H1 (cell line): Measurements from ENCODE around the gene MGME1. TPM values are rescaled to one million over a fixed set of nuclear protein-coding genes. Genes with fewer than 3 reads are reported as not detected.

Source experiments
- CTCF ChIA-PET: fragments of 300-600 bp; sonication (Branson Sonifier 250); formaldehyde crosslinking; loops from one replicate; lab custom pipeline; 2021; ENCODE audit not compliant: partially characterized antibody; lab: Charles Lee
- POLR2A ChIA-PET: fragments of 300-600 bp; sonication (Branson Sonifier 250); formaldehyde crosslinking; loops from one replicate; lab custom pipeline; 2021; ENCODE audit warnings: inconsistent platforms; ENCODE audit not compliant: partially characterized antibody; lab: Charles Lee
- DNase-seq, 2 experiments: peaks; one replicate each; pipeline versions ENCODE4 v3.0.0 to v3.0.0-alpha.2; 2010 to 2022; ENCODE audit warnings: low spot score in 2 of 2, low read depth in 1 of 2, mixed read lengths in 1 of 2
- FAIRE-seq: peaks from 2 replicates; lab custom pipeline; 2011; peaks lifted over from hg19 to GRCh38; lab: Jason Lieb, UNC
- H2AFZ ChIP-seq: 2 replicates; pipeline ENCODE4 v1.8.1; 2012; ENCODE audit warnings: low read length, inconsistent platforms
- H2AK5ac ChIP-seq: 2 replicates; pipeline ENCODE4 v1.6.1; 2013; ENCODE audit warnings: low read depth, low read length
- H2BK120ac ChIP-seq: replicated peaks from 2 replicates; pipeline ENCODE3; 2013; ENCODE audit warnings: low read depth, low read length, inconsistent platforms
- H2BK12ac ChIP-seq: 2 replicates; pipeline ENCODE4 v1.6.1; 2013; ENCODE audit warnings: low read depth, low read length
- H2BK15ac ChIP-seq: 2 replicates; pipeline ENCODE4 v1.6.1; 2013; ENCODE audit warnings: low read length
- H2BK20ac ChIP-seq: 2 replicates; pipeline ENCODE4 v1.6.1; 2013; ENCODE audit warnings: low read length
- H2BK5ac ChIP-seq: 2 replicates; pipeline ENCODE4 v1.6.1; 2013; ENCODE audit warnings: low read depth, low read length
- H3K14ac ChIP-seq: 2 replicates; pipeline ENCODE4 v1.6.1; 2013; ENCODE audit warnings: inconsistent platforms; ENCODE audit not compliant: insufficient read length
- H3K18ac ChIP-seq: 2 replicates; pipeline ENCODE4 v1.6.1; 2013; ENCODE audit warnings: low read length; ENCODE audit errors: extremely low read depth
- H3K23ac ChIP-seq: 2 replicates; pipeline ENCODE4 v1.6.1; 2013; ENCODE audit warnings: inconsistent platforms; ENCODE audit not compliant: insufficient read length
- H3K23me2 ChIP-seq: 2 replicates; pipeline ENCODE4 v1.6.1; 2013; ENCODE audit warnings: low read depth, low read length
- H3K27ac ChIP-seq: 2 replicates; pipeline ENCODE4 v1.6.1; 2011; ENCODE audit warnings: low read depth, low read length, inconsistent platforms
- H3K27me3 ChIP-seq, 4 experiments: replicated peaks in 1 of 4; 1 replicate in 1 of 4; 2 replicates in 3 of 4; pipeline versions ENCODE4 v1.6.1 to v1.8.1; 2011 to 2013; ENCODE audit warnings: low read length in 3 of 4, mild to moderate bottlenecking in 3 of 4, inconsistent platforms in 2 of 4, mixed read lengths in 2 of 4, moderate library complexity in 1 of 4; ENCODE audit not compliant: control insufficient read depth in 3 of 4, insufficient read depth in 3 of 4; ENCODE audit errors: extremely low read depth in 1 of 4
- H3K36me3 ChIP-seq, 4 experiments: 2 replicates each; pipeline versions ENCODE4 v1.6.1 to v1.8.1; 2011 to 2013; ENCODE audit warnings: mild to moderate bottlenecking in 4 of 4, low read length in 3 of 4, moderate library complexity in 2 of 4, control low read depth in 1 of 4, inconsistent platforms in 1 of 4; ENCODE audit not compliant: insufficient read depth in 4 of 4, control insufficient read depth in 2 of 4
- H3K4ac ChIP-seq: replicated peaks from 2 replicates; pipeline ENCODE3; 2013; ENCODE audit warnings: low read length, low read depth, mixed read lengths, inconsistent platforms; ENCODE audit not compliant: insufficient read length
- H3K4me1 ChIP-seq, 4 experiments: replicated peaks in 1 of 4; 1 replicate in 1 of 4; 2 replicates in 3 of 4; pipeline versions ENCODE4 v1.6.1 to v1.8.1; 2011 to 2013; ENCODE audit warnings: low read length in 3 of 4, inconsistent platforms in 2 of 4, mixed read lengths in 1 of 4; ENCODE audit not compliant: insufficient read depth in 4 of 4, control insufficient read depth in 3 of 4
- H3K4me2 ChIP-seq, 2 experiments: 2 replicates each; pipeline versions ENCODE4 v1.6.1 to v1.8.1; 2011 to 2013; ENCODE audit warnings: low read depth in 2 of 2, low read length in 2 of 2, control low read depth in 1 of 2, inconsistent platforms in 1 of 2, mild to moderate bottlenecking in 1 of 2; ENCODE audit not compliant: insufficient read depth in 1 of 2
- H3K4me3 ChIP-seq, 4 experiments: fragments of 200-600, 300-600 bp in 1 of 4; sonication (generic), shearing (Covaris generic), sonication (Bioruptor Twin) in 1 of 4; 2 replicates each; pipeline versions ENCODE4 v1.5.1 to v1.8.1; 2011 to 2016; ENCODE audit warnings: low read length in 4 of 4, low read depth in 3 of 4, control low read depth in 2 of 4, inconsistent platforms in 2 of 4, mild to moderate bottlenecking in 2 of 4, mixed read lengths in 1 of 4, moderate library complexity in 1 of 4; ENCODE audit not compliant: insufficient read depth in 2 of 4; ENCODE audit errors: extremely low read depth in 1 of 4
- H3K56ac ChIP-seq: replicated peaks from 2 replicates; pipeline ENCODE3; 2013; ENCODE audit warnings: low read depth, mild to moderate bottlenecking, mixed read lengths, low read length, inconsistent platforms; ENCODE audit not compliant: insufficient read length
- H3K79me1 ChIP-seq: 2 replicates; pipeline ENCODE4 v1.6.1; 2013; ENCODE audit warnings: low read depth, low read length, control low read depth
- H3K79me2 ChIP-seq, 2 experiments: 2 replicates each; pipeline versions ENCODE4 v1.6.1 to v1.8.1; 2012 to 2013; ENCODE audit warnings: low read length in 2 of 2, mild to moderate bottlenecking in 2 of 2, inconsistent platforms in 1 of 2; ENCODE audit not compliant: insufficient read depth in 2 of 2, control insufficient read depth in 1 of 2
- H3K9ac ChIP-seq, 4 experiments: replicated peaks in 1 of 4; 1 replicate in 1 of 4; 2 replicates in 3 of 4; pipeline versions ENCODE4 v1.6.1 to v1.8.1; 2011 to 2013; ENCODE audit warnings: low read depth in 3 of 4, low read length in 3 of 4, control low read depth in 2 of 4, mild to moderate bottlenecking in 2 of 4, moderate library complexity in 2 of 4, inconsistent platforms in 1 of 4; ENCODE audit errors: extremely low read depth in 1 of 4
- H3K9me3 ChIP-seq, 2 experiments: 2 replicates each; pipeline versions ENCODE4 v1.6.1 to v1.8.1; 2012 to 2013; ENCODE audit warnings: mild to moderate bottlenecking in 2 of 2, moderate library complexity in 2 of 2, control low read depth in 1 of 2, inconsistent platforms in 1 of 2, low read depth in 1 of 2, low read length in 1 of 2, mixed read lengths in 1 of 2; ENCODE audit not compliant: insufficient read depth in 2 of 2
- H4K20me1 ChIP-seq, 2 experiments: replicated peaks in 1 of 2; 2 replicates each; pipeline versions ENCODE3 to v1.8.1; 2011 to 2013; ENCODE audit warnings: inconsistent platforms in 2 of 2, low read length in 2 of 2, mild to moderate bottlenecking in 1 of 2; ENCODE audit not compliant: insufficient read depth in 2 of 2, control insufficient read depth in 1 of 2
- H4K5ac ChIP-seq: 2 replicates; pipeline ENCODE4 v1.6.1; 2013; ENCODE audit warnings: low read length, low read depth, mixed read lengths, inconsistent platforms; ENCODE audit not compliant: insufficient read length
- H4K8ac ChIP-seq: 2 replicates; pipeline ENCODE4 v1.8.0; 2013; ENCODE audit warnings: mild to moderate bottlenecking, moderate library complexity, low read length, inconsistent platforms; ENCODE audit not compliant: insufficient read depth; ENCODE audit errors: extremely low read depth
- H4K91ac ChIP-seq: replicated peaks from 2 replicates; pipeline ENCODE3; 2013; ENCODE audit warnings: low read length, mixed read lengths, inconsistent platforms; ENCODE audit not compliant: insufficient read length
- BCL11A ChIP-seq, 2 experiments: IDR thresholded peaks; one replicate each; pipeline ENCODE4 v1.6.1; 2011; ENCODE audit warnings: low read depth in 2 of 2, low read length in 2 of 2, mild to moderate bottlenecking in 2 of 2
- CHD1 ChIP-seq: IDR thresholded peaks from 2 replicates; pipeline ENCODE4 v1.6.1; 2012; ENCODE audit warnings: low read depth, low read length, improper control_type of control experiment
- CREB1 ChIP-seq: IDR thresholded peaks from 2 replicates; pipeline ENCODE4 v1.6.1; 2012; ENCODE audit warnings: inconsistent platforms
- MAFK ChIP-seq: IDR thresholded peaks from 2 replicates; pipeline ENCODE4 v1.6.1; 2012; ENCODE audit warnings: low read depth, mild to moderate bottlenecking, improper control_type of control experiment, low read length
- PHF8 ChIP-seq: fragments of 200-600 bp; sonication (generic); conservative IDR thresholded peaks from 2 replicates; pipeline ENCODE4 v1.7.1; 2012; ENCODE audit warnings: low read depth, mild to moderate bottlenecking, inconsistent platforms, low read length, moderate library complexity
- POLR2AphosphoS5 ChIP-seq: IDR thresholded peaks from 2 replicates; pipeline ENCODE4 v1.6.1; 2011; ENCODE audit warnings: low read depth, low read length
- SIRT6 ChIP-seq: IDR thresholded peaks from one replicate; pipeline ENCODE4 v1.7.1; 2012; ENCODE audit warnings: low read length, inconsistent platforms
- TAF1 ChIP-seq: IDR thresholded peaks from 2 replicates; pipeline ENCODE4 v1.6.1; 2011; ENCODE audit warnings: mild to moderate bottlenecking, low read depth, low read length
- TCF12 ChIP-seq: IDR thresholded peaks from 2 replicates; pipeline ENCODE4 v1.6.1; 2011; ENCODE audit warnings: low read depth, mild to moderate bottlenecking, low read length
- TEAD4 ChIP-seq: IDR thresholded peaks from 2 replicates; pipeline ENCODE4 v1.6.1; 2012; ENCODE audit warnings: low read depth, low read length, inconsistent platforms, mixed read lengths
- WGBS, 2 experiments: shearing (Covaris generic) in 1 of 2; methylation state at CpG; one replicate each; pipeline versions ENCODE4 v1.1.6 to v1.1.7; 2013 to 2015; ENCODE audit warnings: low lambda C conversion rate in 2 of 2, mixed read lengths in 2 of 2, inconsistent platforms in 1 of 2, low coverage in 1 of 2, missing lambda C conversion rate in 1 of 2; ENCODE audit not compliant: insufficient replicate concordance in 2 of 2, insufficient coverage in 1 of 2, insufficient read length in 1 of 2; ENCODE audit errors: extremely low coverage in 1 of 2, missing lambda C conversion rate in 1 of 2; 5-methylcytosine and 5-hydroxymethylcytosine counted together
- polyA plus RNA-seq, 7 experiments: library from polyadenylated mRNA; depleted of rRNA in 3 of 7; stranded (reverse) in 5 of 7; unstranded in 2 of 7; fragments of >200 nt in 5 of 7; fragments of 200-250 nt in 2 of 7; gene quantifications; 1 replicate in 5 of 7; 2 replicates in 1 of 7; 4 replicates in 1 of 7; pipeline versions ENCODE4 v1.2.1 to v1.2.3, GENCODE V29; 2011 to 2013; ENCODE audit warnings: missing spikeins in 2 of 7, mixed read lengths in 2 of 7
- total RNA-seq: library from RNA; stranded (reverse); fragmentation: NEBNext Ultra II Directional; extraction: Animal tissue kit (Norgen Biotek cat#: 25700); gene quantifications from 2 replicates; pipeline ENCODE4 v1.2.1, GENCODE V29; 2021

The MGME1 gene
- total and polyA plus RNA-seq, 2 of the 8 experiments (the other 6 are each of a cell fraction or from before 2014, with no cell fraction given): 27.7 to 59.0 TPM

DNA sequence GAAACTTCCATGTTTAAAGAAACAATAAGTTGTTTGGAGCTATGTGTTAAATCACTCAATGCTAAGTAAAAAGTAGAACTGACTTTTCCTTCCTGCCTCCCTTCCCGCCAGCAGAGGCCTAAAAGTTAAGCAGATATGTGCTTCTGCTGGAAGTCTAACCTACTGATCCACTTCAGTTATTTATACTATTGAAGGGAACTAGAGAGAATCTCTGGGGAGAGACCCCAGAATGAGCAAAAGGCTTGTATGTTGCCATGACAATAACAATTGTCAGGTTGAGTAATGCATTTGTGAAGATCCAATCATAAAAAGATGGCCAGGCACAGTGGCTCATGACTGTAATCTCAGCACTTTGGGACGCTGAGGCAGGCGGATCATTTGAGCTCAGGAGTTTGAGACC, 24.7 kb downstream of the MGME1 start:
- Histone ChIP-seq H4K20me1 (peaks cover 0 to 1% of the 10 kb centered on the region in 2 experiments), H4K5ac (no peak overlapping the region), H3K4me3 (no peak overlapping the region), H3K27me3 (no peaks in the 10 kb centered on the region), H3K9ac (no peak overlapping the region), H3K27ac (no peak overlapping the region), H3K4ac (no peak overlapping the region), H2AK5ac (no peak overlapping the region), H2BK12ac (no peak overlapping the region), H3K4me1 (no peaks in the 10 kb centered on the region), H2BK20ac (no peak overlapping the region), H3K18ac (no peak overlapping the region), H3K23me2 (no peaks in the 10 kb centered on the region), H3K79me1 (no peaks in the 10 kb centered on the region), H3K4me2 (no peak overlapping the region), H3K56ac (no peak overlapping the region), H2BK5ac (no peak overlapping the region), H3K79me2 (no peaks in the 10 kb centered on the region; a peak in 1 of 4 replicates), H4K8ac (no peak overlapping the region), H2BK120ac (no peak overlapping the region), H2AFZ (no peak overlapping the region), H3K23ac (no peak overlapping the region), H3K14ac (no peak overlapping the region), H3K36me3 (peaks cover 7 to 31% (median 16%) of the 10 kb centered on the region in 4 experiments; a peak in 7 of 8 replicates), H4K91ac (no peak overlapping the region), H2BK15ac (no peak overlapping the region), H3K9me3 (no peaks in the 10 kb centered on the region)
- WGBS, 2 experiments: 89% methylated on average over 3 of the region's 3 CpGs; no CpG with 5 or more reads in 1 of the 2 experiments
- FAIRE-seq: no peak
- TF ChIP-seq TEAD4 (no peak), MAFK (no peak), SIRT6 (no peak), POLR2AphosphoS5 (no peak), TAF1 (no peak), CHD1 (no peak), CREB1 (no peak), BCL11A (IDR thresholded peaks at IDR 0.05; ENCODE audit: low read depth in 2 of 2, low read length in 2 of 2) (no peak), TCF12 (no peak), PHF8 (no peak)
- POLR2A ChIA-PET: interaction anchor here (1.1 to 31.5 kb wide), 4 partner anchors 10 to 32 kb away, joined by 3 to 424 read pairs (median 6); partner anchors contain the start of genes MGME1 and SNX5
- CTCF ChIA-PET: interaction anchor here (0.6 to 4.1 kb wide), 5 partner anchors 11 to 37 kb away, joined by 3 to 27 read pairs (median 3); no protein-coding TSS in a partner anchor
- no peak for DNase-seq
